Stimulated activated CD4-positive, alpha-beta T cell treated with anti-CD3 and anti-CD28 coated beads, Interleukin-12 subunit alpha, Interleukin-12 subunit beta, amount 100 ng/mL, for 4 hours (primary cell): ENCODE measurements around the gene TSPAN15.
A peak's percentile ranks its signal among the peaks of the same experiment; 100 is the strongest.

ENCODE experiments used
- DNase-seq: peaks from one replicate; pipeline ENCODE4 v3.0.0-alpha.2; 2020

TSPAN15 gene

GRCh38 chr10:69451209-69451783 is at the start of gene TSPAN15:
TSS of gene TSPAN15 (plus strand) at chr10:69451465. CDS start at chr10:69451595, 130 bp downstream.
- DNase-seq: peak; percentile 79

GRCh38 chr10:69402386-69402785 is 48.9 kb upstream of the TSPAN15 start:
- no peak for DNase-seq

GRCh38 chr10:69403066-69403465 is 48.2 kb upstream of the TSPAN15 start:
- no peak for DNase-seq

GRCh38 chr10:69403519-69403918 is 47.7 kb upstream of the TSPAN15 start:
- no peak for DNase-seq

- DNase-seq: no peak
Measured at GRCh38 chr10:69404786-69405185, 46.5 kb upstream of the TSPAN15 start.

GRCh38 chr10:69405221-69405620 is 46.0 kb upstream of the TSPAN15 start:
- DNase-seq: no peak

GRCh38 chr10:69406302-69406811 is 44.9 kb upstream of the TSPAN15 start:
- DNase-seq: no peak

- DNase-seq: no peak
Measured at GRCh38 chr10:69406816-69407580, 44.3 kb upstream of the TSPAN15 start.

GRCh38 chr10:69407621-69408301 is 43.5 kb upstream of the TSPAN15 start:
- no peak for DNase-seq

- DNase-seq: peak; percentile 87
Measured at GRCh38 chr10:69408318-69409175, 42.7 kb upstream of the TSPAN15 start.

GRCh38 chr10:69409176-69409495 is 42.1 kb upstream of the TSPAN15 start:
- DNase-seq: no peak

- DNase-seq: no peak
Measured at GRCh38 chr10:69409968-69410367, 41.3 kb upstream of the TSPAN15 start.

GRCh38 chr10:69410487-69410886 is 40.8 kb upstream of the TSPAN15 start:
- DNase-seq: no peak

- no peak for DNase-seq
Measured at GRCh38 chr10:69411476-69411875, 39.8 kb upstream of the TSPAN15 start.

- DNase-seq: no peak
Measured at GRCh38 chr10:69412232-69412790, 39.0 kb upstream of the TSPAN15 start.

GRCh38 chr10:69413221-69413865 is 37.9 kb upstream of the TSPAN15 start:
- DNase-seq: no peak

GRCh38 chr10:69414036-69415018 is 36.9 kb upstream of the TSPAN15 start:
- DNase-seq: no peak

GRCh38 chr10:69415049-69415448 is 36.2 kb upstream of the TSPAN15 start:
- DNase-seq: no peak

- DNase-seq: no peak
Measured at GRCh38 chr10:69415951-69416350, 35.3 kb upstream of the TSPAN15 start.

- DNase-seq: no peak
Measured at GRCh38 chr10:69416695-69417094, 34.6 kb upstream of the TSPAN15 start, which contains the start of gene TACR2. TSS of gene TACR2 (minus strand) at chr10:69416918. CDS start at chr10:69416323, 595 bp downstream.

- DNase-seq: no peak
Measured at GRCh38 chr10:69417542-69417941, 33.7 kb upstream of the TSPAN15 start.
